HG02943 (cell line): Measurements from ENCODE around the gene C5orf47.
"Not testable (repeated sequence)": the region's sequence is repeated elsewhere in the genome, so short reads cannot be mapped to it uniquely, and the experiment has no call there.

Experiments
- ATAC-seq: cut with Tn5 transposase; IDR thresholded peaks from one replicate; pipeline ENCODE4 v1.9.1; 2021; ENCODE audit warnings: mild to moderate bottlenecking, low read depth, moderate library complexity; ENCODE audit not compliant: unreplicated experiment

Gene C5orf47

DNA sequence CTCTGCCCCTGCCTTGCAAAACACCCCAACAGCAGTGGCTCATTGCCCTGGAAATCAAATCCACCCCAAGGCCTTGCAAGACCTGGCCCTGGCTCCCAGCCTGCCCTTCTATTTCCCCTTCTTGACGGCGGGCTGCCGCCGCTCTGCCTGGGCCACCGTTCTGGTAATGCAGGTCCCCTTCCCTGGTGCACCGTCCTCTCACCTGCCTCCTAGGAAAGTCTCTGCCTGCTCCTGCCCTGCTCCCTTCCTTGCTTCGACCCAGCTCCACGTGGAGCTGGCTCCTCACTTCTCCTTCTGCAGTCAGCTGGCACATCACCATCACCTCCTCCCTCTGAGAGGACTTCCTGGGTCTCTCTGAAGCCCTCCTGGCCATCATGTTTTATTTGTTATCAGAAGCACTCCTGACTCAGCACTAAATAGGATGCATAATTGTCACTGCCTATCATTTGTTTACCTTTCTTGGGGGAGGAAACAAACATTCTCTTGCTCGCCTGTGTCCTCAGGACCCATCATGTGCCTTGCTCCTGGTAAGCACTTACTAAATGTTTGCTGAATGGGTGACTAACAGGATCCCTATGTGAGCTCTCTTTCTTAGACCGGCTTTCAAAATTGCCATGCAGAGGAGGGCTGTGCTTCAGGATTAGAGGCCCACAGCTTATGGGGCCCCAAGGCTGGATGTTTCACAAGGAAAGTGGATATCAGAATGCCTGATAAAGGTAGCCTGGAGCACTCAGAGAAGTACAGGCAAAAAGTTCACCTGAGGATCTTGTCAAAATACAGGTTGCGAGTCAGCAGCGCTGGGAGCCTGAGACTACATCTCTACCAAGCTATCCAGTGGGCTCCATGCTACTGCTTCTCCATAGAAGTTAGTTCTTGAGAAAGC lies 19.6 kb upstream of the C5orf47 start:
- no peak for ATAC-seq

DNA sequence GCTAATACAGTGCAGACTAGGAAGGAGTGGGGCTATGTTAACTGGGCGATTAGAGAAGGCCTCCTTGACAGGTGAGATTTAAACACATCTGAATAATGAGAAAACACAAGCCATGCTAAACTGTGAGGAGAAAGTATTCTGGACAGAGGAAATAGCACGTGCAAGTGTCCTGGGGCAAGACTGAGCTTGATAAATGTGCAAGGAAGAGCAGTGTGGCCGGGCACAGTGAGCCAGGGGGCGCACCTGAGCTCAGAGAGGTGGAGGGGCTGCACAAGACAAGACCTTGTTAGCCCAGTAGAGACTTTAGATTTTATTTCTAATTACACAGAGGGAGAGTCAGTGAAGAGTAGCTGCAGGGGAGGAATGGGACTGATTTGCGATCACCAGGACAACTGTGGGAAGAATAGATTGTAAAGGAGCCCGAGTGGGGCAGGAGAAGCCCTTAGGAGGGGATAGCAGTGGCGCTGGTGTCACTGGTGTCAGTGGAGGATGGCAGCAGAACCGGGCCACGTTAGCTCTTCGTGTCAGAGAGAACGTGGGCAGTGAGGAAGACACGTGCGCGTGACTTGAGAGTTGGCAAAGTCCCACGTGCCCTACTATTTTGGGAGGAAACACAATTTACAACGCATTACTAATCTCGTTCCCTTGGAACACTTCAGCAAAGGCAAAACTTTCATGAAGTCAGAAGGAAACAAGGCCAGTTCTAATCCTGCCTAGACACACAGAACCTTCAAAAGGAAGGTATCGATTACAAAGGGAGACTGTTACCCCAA lies 17.9 kb upstream of the C5orf47 start:
- ATAC-seq = no peak

DNA sequence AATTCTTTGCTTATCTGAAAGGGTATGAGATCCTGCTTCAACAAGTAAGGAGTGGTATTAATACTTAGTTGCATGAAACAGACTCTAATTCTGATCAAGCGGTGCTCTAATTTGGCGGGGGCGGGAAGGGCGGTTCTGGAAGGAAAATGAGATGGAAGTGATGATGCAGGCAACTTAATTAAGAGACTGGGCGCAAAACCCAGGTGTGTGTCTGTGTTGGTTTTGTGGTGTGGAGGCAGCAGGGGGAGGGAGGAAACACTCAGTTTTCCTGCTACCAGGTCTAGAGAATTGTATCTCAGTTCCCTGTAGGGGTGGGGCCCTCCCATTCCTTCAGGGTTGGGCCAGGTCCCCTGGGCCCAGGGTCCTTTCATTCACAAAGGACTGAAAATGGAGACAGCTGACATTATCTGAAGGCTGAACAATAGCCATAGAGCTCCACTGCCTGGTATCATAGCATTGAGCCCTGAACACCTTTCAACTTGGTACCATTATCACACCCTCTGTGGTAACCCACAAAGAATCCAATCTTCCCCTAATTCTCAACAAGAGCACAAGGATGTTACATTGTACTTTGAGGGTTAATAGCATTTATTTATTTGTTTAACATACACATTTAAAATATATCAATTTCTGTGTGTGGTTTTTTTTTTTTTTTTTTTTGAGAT lies 17.2 kb upstream of the C5orf47 start:
- no peak for ATAC-seq

DNA sequence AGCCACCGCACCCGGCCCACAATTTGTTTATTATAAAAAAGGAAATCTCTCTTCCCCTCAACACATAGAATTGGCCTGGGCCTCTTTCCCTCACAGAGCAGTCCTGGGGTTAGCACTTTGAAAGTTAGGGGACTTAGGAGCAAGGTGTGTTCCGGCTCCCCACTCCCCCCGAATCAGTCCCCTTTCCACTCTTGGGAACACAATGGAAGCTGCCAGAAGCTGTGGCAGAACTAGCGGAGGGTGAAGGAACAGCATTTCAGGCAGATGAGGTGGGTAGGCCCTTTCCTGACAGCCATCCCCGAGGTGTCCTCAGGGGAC lies 16.4 kb upstream of the C5orf47 start:
- no peak for ATAC-seq

DNA sequence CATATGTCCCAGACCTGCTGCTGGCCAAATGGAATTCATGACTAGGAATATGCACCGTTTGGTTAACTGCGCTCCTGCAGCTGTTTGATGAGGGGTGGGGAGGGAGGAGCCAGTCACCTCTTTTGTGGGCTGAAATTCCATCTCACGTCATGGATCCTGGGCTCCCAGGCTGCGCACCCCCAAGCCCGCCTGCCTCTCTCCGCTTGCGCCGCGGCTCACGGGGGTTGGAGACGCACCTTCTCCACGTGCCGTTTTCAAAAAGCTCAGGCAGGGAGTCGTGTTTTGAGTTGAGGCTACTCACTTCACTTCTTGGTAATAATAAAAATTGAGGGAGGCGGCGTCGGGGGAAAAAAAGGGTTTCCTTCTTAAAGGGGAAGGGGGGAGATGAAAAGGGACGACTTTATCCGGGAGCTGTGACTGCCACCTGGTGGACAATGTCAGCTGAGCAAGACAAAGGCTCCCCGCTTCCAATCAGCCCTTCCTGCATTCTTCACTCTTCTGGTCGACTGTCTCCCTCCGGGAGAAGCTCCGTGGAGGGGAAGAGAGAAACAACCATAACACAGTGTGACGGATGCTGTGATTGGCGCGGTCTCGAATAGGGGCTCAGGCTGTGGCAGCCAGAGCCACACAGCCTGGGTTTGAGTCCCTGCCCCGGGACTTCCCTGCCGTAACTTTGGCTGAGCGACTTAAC lies 15.9 kb upstream of the C5orf47 start:
- peak; percentile 63 for ATAC-seq

DNA sequence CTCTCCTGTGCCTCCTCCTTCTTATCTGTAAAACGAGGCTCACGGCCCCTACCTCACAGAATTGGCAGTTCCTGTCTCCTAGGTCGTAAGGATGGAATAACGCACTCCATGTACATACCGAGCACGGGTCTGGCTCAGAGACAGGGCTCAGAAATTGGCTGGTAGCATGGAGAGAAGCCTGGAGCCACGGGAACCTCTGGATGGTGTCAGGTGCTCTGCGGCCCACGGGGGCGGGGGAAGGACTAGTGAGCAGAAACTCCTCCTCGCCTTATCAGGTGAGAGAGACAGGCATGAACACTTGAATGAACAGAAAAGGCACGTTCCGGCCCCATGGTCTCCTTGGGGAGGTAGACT lies 15.4 kb upstream of the C5orf47 start:
- no peak for ATAC-seq

DNA sequence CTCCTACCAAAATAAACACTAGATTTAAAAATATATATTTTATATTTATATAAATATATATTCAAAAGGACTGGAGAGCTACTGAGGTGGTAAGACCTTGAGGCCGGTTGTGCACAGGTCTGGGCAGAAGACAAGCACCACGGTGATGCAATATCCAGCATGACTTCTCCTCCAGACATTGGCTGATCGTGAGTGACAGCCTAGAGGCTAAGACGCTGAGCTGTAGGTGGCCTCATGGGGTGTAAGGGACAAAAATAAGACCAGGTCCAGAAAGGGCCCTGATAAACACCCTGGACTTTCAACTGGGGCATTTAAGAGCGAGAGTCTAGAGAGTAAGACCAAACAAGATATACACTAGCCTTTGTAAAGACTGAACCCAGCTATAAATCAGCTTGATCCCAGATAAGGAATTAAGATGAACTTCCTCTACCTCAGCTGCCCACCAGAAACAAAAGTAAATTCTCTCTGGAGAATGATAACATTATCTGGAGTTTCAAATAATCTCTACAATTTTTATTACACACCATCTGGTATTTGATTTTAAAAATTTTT lies 14.2 kb upstream of the C5orf47 start:
- ATAC-seq = no peak

DNA sequence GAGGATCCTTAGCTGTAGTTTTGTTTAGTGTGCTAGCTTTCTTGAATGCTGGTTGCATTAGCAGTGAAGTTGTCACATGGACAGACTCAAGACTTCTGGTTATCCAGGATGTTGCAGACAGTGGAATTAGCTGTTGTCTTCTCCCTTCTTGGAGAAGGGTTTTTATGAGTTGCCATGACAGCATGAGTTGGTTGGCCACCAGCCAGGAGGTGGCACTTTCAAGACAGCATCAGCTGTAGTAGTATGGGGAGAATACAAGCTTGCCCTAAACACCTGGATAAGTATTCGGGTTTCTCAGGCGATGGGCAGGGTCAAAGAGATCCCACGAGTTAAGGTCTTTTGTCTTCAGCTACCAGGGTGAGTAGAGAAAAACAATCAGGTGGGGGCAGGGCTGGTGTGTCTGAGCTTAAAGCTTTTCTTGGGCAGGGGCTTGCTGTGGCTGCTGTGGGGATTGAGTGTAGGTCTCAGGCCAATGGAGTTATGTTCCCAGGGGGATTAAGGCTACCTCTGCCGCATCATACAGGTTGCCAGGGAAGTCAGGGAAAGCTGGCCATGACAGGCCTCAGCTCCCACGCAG lies 7.7 kb upstream of the C5orf47 start:
- ATAC-seq = no peak

DNA sequence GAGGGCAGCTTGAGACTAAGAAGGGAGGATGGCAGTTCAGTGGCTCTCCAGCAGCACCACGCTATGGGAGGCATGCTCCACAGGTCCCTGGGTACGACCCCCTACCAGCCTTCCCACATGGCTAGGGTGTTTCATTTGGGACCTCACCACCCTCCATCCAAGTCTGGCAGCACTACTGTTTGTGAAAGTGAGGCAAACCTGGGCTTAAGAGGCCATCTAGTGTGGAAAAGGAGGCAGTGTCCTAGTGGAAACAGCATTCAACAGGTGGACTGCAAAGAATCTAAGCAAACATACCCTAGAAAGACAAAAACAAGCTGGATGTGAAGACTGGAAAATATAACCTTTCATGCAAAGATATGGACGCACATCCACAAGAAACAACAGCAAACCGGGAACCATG lies 4.8 kb upstream of the C5orf47 start:
- ATAC-seq = no peak

DNA sequence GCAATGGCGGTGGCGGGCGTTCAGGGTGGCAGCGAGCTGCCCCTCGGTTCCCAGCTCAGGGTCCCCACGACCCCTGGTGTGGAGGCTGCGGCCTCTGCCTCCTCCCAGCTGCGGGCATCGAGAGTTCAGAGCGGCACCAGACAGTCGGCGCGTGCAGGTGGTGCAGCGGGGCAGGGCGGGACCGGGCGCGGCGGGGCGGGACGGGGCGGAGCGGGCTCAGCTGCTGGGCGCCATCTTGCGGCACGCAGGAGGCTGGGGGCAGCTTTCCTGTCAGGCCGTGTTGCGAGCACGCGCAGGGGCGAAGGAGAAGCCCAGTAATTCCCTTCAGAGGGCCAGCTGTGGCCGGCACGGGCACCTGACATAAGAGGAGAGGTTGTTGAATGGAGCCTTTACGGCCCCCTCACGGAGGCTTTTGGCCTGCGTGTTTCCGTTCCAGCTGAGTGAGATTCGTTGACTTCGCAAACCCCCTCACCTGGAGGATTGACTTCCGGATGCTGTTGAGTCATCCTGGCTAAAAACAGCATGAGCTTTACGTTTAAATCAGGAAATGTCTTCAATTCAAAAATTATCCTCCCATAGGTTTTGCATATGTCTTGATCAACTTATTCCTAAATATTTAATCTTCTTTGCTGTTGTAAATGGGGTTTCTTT lies 587 bp downstream of the C5orf47 start:
- ATAC-seq = no peak

DNA sequence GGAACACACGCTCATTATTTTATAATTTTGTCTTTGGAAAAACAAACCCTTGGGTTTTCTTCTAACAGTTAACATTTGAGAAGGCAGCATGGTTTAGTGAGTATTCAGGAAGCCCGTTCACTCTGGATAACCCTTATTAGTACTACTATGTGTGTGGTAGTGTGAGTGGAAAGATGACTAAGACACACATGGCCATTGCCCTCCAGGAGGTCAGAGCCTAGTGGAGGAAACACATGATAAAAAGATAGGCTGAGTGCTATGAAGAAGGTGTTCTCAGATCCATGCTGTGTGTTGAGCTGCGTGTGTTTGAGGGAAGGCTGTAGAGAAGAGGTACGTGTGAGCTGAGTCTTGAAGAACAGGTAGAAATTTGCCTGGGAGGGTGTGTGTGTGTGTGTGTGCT lies 8.4 kb downstream of the C5orf47 start:
- no peak for ATAC-seq

DNA sequence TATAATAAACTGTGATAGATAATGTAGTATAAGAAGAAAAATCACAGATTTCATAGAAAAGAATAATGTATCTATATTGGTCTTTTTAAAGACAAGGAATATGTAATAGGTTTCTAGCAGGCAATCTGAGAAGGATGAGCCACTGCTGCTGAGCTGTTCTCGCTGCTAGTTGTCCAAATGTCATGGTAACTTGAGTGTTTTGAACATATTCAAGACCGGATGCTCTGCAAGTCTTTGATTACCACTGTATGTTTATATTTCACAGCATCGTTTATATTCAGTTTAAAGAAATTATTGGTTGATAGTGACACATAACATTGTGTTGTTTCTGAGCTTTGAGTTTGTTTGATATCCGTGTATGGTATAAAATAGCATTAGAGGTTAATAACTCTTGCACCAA lies 9.6 kb downstream of the C5orf47 start:
- no peak for ATAC-seq

DNA sequence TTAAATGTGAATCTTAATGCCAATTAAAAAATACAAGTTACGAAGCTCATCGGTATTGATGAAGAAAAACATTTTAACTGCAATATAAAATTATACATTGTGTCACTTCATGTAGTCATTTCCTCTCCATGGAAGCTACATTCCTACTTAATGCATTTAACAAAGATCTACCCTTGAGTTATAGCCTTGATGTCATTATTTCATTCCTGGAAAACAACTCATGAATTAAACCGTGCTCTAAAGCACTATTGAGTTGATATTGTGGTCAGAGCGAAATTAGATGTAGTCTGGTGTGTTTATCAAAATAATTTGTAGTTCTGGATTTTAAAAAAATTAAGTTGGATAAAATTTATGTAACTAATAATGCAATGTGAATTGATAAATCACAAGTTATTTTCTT lies 11.1 kb downstream of the C5orf47 start:
- no peak for ATAC-seq

DNA sequence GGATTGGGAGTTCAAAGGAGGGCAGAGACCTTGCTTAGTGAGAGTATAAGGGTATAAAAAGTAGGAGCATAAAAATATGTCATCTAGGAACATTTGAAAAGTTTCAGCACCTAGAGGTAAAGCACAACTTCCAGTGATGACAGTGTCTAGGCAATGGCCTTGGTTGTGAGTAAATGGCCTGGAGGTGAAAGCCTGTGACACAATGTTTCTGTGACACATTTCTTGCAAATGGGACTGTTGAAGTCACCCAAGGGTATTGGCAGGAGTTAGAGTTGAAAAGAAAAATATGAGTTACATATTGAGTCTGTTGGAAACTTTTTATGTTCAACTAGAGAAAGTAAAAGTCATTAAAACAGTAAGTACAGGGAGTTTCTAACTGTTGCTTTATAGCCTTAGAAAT lies 14.8 kb downstream of the C5orf47 start:
- ATAC-seq = no peak

DNA sequence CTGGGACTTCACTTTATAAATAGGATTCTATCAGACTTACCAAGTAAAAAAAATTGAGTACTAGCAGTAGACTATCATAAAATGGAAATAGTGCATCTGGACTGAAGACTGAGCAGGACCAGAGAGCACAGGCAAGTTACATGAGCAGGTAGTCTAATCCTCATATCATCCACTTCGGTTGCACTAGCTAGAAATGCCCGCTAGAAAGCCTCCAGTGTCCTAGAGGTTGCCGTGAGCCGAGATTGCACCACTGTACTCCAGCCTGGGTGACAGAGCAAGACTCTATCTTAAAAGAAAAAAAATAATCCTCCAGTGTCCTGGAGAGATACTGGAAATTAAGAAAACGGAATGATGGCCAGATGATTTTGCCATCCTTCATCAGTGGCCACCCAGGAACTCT lies 20.0 kb downstream of the C5orf47 start:
- ATAC-seq = no peak

DNA sequence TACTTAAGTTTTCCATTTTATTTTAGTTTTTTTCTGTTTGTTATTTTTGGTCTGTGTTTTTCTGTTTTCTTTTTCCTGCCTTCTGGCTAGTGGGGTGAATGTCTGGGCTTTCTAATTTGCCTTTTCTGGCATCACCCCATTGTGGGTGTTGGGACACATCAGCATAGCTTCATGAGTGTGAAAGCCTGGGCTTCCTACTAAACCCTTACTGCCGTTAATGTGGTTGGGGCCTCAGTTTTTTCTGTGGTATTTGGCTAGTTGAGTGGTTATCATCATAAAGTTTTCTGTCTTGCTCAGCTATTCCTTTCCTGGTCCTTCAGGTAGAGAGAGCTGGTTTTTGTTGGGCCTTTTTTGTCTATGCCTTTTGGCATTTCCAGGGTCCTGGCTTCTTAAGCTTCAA lies 21.4 kb downstream of the C5orf47 start:
- no peak for ATAC-seq

DNA sequence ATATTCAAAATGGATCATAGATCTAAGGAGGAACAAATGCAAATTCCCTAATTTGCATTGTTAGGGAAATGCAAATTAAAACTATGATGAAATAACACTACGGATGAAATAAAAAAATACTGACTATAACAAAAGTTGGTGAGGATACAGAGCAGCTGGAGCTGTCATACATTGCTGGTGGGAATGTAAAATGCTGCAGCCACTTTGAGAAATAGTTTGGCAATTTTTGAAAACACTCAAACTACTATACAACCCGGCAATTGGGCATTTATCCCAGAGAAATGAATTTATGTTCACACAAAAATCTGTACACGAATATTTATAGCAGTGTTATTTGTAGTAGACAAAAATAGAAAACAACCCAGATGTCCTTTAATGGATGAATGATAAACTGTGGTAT lies 22.5 kb downstream of the C5orf47 start:
- ATAC-seq = no peak

DNA sequence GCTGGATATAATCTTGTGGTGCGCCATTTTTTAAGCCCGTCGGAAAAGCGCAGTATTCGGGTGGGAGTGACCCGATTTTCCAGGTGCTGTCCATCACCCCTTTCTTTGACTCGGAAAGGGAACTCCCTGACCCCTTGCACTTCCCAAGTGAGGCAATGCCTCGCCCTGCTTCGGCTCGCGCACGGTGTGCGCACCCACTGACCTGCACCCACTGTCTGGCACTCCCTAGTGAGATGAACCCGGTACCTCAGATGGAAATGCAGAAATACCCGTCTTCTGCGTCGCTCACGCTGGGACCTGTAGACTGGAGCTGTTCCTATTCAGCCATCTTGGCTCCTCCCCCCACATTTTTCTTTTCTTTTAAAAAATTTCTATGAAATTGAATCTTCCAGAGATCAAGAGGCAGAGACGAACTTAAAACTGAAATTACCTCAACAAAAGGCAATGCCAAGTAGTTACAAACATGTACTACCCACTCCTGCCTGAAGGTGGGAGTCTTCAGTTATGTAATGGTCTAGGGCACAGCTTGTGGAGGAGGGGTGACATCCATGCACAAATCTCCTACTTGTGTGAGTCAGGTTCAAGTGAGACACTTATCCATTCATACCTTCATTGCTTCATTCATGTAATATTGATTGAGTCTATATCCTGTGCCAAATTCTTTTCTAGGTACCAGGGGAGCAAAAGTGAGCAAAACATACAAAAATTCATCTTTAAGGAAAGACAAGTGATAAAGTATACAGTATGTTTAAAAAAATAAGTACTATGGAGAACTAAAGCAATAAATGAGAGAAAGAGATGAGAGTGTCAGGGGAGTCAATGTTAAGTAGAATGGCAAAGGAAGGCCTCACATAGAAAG lies 31.3 kb downstream of the C5orf47 start:
- ATAC-seq = not testable (repeated sequence)

DNA sequence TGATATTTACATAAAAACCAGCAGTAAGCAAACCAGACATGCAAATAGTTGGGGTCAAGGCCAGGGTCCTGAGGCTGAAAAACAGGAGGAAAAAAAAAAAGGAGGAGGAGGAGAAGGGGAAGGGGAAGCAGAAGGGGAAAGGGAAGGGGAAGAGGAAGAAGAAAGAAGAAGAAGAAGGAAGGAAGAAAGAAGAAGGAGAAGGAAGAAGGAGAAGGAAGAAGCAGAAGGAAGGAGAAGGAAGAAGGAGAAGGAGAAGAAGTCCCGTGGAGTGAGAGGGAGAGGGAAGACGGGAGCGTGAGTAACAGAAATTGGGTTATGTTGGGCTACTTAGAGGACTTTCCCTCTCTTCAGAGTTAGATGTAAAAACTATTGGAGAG lies 31.9 kb downstream of the C5orf47 start:
- ATAC-seq = no peak
